ENCODE measurements around the gene TBK1. TPM values are rescaled to one million over a fixed set of nuclear protein-coding genes. Genes with fewer than 3 reads are reported as not detected.

Gene TBK1
- total and polyA plus RNA-seq, 9 of the 15 experiments (the other 6 are each of a cell fraction or from before 2014, with no cell fraction given), result 20.4 to 42.0 (median 27.8) TPM

DNA sequence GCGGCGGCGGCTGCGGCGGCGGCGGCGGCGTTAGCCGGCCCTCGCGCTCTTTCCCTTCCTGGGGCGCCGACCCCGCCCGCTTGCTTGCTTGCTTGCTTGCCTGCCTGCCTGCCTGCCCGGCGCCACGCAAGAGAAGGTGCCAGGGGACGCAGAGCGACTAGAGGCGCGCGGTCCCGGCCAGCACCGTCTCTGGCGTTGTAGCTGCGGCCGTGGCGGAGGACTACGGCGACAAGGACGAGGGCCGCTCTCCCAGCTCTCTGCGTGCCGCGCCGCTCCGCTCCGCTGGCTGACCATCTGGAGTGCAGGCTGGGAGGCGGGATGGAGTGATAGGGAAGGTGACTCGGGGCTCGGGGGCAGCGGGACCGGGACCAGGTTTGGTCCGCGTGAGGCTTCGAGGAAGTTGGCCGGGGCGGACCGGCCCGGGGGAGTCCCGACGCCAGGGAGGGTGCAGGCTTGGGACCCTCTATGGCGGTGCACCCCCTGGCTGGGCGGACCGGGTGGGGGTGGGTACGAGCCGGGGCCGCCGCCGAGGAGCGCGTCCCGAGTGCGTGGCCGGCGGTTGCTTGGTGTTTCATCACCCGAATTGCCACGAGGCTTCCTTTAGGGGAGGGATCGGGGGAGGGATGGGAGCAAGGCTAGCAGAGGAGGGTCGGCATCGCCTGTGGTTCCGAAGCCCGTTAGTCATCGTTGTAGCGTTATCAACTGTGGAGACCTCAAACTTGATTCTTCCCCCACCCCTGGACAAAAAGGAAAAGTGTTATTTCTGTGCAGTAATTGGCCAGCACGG, 47.3 kb upstream of the TBK1 start (continued):
- TF ChIP-seq CHD4 (IDR thresholded peaks at IDR 0.05; ENCODE audit: insufficient read depth, insufficient replicate concordance, low read depth, low read length, poor library complexity, severe bottlenecking) (no peak), ZNF146 (CRISPR knock-in tag; IDR thresholded peaks at IDR 0.05; ENCODE audit: unreplicated experiment) (no peak), UBTF (IDR thresholded peaks at IDR 0.05; ENCODE audit: borderline replicate concordance in 1 of 2, low read depth in 2 of 2, low read length in 2 of 2) (peak; percentile 55 to 73; a peak in 1 of 4 replicates), POLR2AphosphoS2 (IDR thresholded peaks at IDR 0.05; ENCODE audit: low read length) (no peak), NR3C1 (CRISPR knock-in tag; IDR thresholded peaks at IDR 0.05) (no peak), PHF20 (IDR thresholded peaks at IDR 0.05; ENCODE audit: partially characterized antibody) (peak; percentile 20), ZBTB7A (IDR thresholded peaks at IDR 0.05; ENCODE audit: borderline replicate concordance, control insufficient read depth, low read depth, low read length) (peak; percentile 90), ILF3 (IDR thresholded peaks at IDR 0.05; ENCODE audit: borderline replicate concordance) (no peak), SMAD1 (IDR thresholded peaks at IDR 0.05; ENCODE audit: low read depth, low read length, partially characterized antibody) (peak; percentile 74), TEAD4 (IDR thresholded peaks at IDR 0.05; ENCODE audit: low read length) (no peak; the same call in 1 of the 2 replicates), TEAD4 (CRISPR knock-in tag; IDR thresholded peaks at IDR 0.05; ENCODE audit: borderline replicate concordance) (no peak), ASH1L (IDR thresholded peaks at IDR 0.05; ENCODE audit: borderline replicate concordance, low read depth, partially characterized antibody) (no peak), KLF6 (CRISPR knock-in tag; IDR thresholded peaks at IDR 0.05; ENCODE audit: borderline replicate concordance) (no peak), IRF2 (CRISPR knock-in tag; IDR thresholded peaks at IDR 0.05) (no peak)
- TF ChIP-seq, protein P1, sequence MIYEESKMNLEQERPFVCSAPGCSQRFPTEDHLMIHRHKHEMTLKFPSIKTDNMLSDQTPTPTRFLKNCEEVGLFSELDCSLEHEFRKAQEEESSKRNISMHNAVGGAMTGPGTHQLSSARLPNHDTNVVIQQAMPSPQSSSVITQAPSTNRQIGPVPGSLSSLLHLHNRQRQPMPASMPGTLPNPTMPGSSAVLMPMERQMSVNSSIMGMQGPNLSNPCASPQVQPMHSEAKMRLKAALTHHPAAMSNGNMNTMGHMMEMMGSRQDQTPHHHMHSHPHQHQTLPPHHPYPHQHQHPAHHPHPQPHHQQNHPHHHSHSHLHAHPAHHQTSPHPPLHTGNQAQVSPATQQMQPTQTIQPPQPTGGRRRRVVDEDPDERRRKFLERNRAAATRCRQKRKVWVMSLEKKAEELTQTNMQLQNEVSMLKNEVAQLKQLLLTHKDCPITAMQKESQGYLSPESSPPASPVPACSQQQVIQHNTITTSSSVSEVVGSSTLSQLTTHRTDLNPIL (CRISPR knock-in tag; IDR thresholded peaks at IDR 0.05), result no peak
- TF ChIP-seq, protein P2, sequence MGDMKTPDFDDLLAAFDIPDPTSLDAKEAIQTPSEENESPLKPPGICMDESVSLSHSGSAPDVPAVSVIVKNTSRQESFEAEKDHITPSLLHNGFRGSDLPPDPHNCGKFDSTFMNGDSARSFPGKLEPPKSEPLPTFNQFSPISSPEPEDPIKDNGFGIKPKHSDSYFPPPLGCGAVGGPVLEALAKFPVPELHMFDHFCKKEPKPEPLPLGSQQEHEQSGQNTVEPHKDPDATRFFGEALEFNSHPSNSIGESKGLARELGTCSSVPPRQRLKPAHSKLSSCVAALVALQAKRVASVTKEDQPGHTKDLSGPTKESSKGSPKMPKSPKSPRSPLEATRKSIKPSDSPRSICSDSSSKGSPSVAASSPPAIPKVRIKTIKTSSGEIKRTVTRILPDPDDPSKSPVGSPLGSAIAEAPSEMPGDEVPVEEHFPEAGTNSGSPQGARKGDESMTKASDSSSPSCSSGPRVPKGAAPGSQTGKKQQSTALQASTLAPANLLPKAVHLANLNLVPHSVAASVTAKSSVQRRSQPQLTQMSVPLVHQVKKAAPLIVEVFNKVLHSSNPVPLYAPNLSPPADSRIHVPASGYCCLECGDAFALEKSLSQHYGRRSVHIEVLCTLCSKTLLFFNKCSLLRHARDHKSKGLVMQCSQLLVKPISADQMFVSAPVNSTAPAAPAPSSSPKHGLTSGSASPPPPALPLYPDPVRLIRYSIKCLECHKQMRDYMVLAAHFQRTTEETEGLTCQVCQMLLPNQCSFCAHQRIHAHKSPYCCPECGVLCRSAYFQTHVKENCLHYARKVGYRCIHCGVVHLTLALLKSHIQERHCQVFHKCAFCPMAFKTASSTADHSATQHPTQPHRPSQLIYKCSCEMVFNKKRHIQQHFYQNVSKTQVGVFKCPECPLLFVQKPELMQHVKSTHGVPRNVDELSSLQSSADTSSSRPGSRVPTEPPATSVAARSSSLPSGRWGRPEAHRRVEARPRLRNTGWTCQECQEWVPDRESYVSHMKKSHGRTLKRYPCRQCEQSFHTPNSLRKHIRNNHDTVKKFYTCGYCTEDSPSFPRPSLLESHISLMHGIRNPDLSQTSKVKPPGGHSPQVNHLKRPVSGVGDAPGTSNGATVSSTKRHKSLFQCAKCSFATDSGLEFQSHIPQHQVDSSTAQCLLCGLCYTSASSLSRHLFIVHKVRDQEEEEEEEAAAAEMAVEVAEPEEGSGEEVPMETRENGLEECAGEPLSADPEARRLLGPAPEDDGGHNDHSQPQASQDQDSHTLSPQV (IDR thresholded peaks at IDR 0.05), result no peak
